ENCODE data around the gene SLC25A15.

SLC25A15 gene

DNA sequence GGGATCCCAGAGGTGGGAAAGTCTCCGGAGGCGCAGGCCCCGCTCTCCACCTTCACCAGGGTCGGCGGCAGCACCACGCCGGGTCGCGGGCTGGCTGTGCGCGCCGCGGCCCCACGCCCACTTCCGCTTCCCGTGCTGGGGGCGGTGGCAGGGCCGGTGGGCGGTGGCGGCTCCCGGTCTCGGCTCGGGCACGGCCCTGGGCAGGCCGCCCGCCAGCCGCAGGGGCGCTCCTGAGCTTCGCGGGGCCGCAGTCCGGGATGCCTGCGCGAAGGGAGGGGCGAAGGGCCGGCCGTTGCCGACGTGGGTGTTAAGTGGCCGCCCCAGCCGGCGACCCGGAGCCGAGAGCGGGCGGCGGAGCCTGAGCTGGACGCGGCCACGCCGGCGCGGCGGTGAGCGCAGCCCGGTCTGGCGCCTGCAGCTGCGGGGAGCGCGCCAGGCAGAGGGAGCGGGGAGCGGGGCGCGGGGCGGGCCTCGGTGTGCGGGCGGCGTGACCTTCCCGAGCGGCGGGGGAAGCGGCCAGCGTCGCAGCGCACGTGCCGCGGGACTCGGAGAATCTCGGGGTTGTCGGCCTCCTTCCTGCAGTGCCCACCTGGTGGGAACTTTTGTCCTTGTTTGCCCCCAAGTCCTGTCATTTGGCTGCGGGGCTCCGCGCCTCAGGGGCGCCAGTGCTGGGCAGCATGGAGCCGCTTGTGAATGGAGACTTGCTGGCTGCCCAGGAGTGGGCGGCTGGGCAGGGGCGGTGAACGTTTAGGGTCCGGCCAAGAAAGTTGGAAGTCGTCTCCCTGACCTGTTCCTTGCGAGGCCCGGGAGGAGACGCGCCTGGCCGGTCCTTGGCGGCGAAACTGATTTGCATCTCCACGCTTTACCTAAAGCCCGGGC is at the start of gene SLC25A15:
SLC25A15 (plus strand) TSS at position 337 of the 879 bp plus-strand sequence. CDS start 3,616 bp downstream, outside the sequence.
- DNase-seq (ENCODE audit: low read depth), result no peak

- DNase-seq (ENCODE audit: low read depth), result no peak
These were observed 40.1 kb upstream of the SLC25A15 start for GRCh38 chr13:40749327-40749726.

- DNase-seq (ENCODE audit: low read depth), result no peak
These were observed 34.2 kb upstream of the SLC25A15 start for GRCh38 chr13:40755082-40755700.

GRCh38 chr13:40756042-40756441 is 33.4 kb upstream of the SLC25A15 start:
- no peak for DNase-seq (ENCODE audit: low read depth)

DNA sequence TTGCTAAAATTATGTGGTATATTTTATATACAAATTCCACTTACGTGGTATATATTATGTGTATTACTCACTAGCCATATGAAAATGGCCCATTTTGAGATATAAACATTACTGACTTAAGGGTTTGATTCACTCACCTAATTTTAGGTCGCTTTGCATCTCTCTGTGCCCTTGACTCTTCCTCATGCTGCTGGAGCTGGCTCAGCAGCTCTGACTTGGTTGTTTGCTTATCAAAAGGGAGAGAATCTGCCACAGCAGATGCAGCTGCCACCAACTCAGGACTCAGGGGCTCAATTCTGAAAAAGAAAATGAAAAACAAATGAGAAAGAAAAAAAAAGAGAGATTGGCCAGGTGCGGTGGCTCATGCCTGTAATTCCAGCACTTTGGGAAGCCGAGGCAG is 30.6 kb upstream of the SLC25A15 start:
- DNase-seq (ENCODE audit: low read depth), result no peak

- no peak for DNase-seq (ENCODE audit: low read depth)
These were observed 26.6 kb upstream of the SLC25A15 start for GRCh38 chr13:40762849-40763248.

GRCh38 chr13:40764587-40765403 is 24.6 kb upstream of the SLC25A15 start:
- no peak for DNase-seq (ENCODE audit: low read depth)

DNA sequence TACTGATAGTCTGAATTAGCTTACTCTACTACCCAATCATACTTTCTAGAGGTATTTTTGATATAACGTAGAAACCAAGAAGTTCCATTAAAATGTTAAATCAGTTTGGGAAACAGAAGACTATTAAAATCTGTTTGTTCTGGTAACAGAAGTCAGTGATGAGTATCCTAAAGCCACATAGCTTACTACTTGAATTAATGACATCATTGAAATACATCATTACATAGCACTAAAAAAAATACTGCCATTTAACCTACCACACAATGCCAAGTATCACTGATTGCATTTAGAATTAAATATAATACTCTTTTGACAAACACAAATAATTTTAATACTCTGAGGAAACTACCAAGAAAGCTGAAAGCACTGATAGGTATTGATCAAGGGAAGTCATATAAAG is 23.8 kb upstream of the SLC25A15 start:
- DNase-seq (ENCODE audit: low read depth), result no peak

- DNase-seq (ENCODE audit: low read depth), result no peak
These were observed 19.4 kb upstream of the SLC25A15 start for GRCh38 chr13:40769970-40770369.

GRCh38 chr13:40770609-40770933 is 18.8 kb upstream of the SLC25A15 start:
- no peak for DNase-seq (ENCODE audit: low read depth)

DNA sequence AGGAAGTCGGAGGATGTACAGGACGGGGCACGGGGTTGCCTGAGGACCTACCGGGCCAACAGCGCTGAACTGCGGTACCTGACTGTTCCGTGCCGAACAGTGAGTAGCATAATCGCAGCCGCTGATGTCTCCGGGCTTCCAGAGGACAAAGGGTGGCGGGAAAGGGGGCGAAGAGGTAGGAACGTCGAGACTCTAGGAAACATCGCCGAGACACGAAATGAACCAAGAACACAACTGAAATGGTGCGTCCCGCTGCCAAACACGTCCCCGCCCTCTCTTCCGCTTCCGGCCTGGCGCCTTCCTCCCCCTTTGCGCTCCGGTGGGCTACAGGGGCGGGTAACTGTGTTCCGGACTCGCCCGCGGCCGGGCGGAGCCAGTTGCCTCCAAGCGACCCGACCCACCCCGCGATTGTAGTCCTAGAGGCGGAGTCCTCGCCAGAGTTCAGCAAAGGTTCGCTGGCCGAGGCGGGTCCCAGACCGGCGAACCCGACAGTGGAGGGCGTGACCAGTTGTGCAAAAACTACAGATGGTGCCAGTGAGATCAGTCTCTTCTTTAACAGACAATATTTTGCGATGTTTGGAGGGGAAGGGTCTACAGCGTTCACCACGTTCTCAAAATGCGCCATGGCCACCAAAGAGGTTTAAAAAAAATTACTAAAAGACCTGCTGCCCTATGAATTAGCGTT is 18.3 kb upstream of the SLC25A15 start, which contains the start of gene MRPS31:
MRPS31 (minus strand) TSS at position 257 of the 685 bp plus-strand sequence; CDS start at position 203, 54 bp downstream.
- DNase-seq (ENCODE audit: low read depth), result peak; percentile 60

- DNase-seq (ENCODE audit: low read depth), result no peak
These were observed 16.5 kb upstream of the SLC25A15 start for GRCh38 chr13:40772765-40773473.

DNA sequence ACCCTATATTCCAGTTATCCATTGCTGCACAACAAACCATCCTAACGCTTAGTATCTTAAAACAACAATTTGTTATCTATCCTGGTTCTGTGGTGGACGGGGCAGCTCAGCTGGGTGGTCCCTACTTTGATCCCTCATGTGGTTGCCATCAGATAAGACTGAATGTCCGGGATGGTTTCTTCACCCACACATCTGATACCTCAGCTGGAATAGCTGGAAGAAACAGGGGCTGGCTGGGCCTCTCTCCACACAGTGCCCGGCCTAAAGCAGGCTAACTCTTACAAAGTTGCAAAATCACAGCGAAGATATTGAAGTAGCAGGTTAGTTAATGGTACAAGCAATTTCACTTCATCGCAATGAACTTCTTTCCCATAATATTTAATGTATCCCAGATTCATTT is 14.7 kb upstream of the SLC25A15 start:
- DNase-seq (ENCODE audit: low read depth), result no peak

DNA sequence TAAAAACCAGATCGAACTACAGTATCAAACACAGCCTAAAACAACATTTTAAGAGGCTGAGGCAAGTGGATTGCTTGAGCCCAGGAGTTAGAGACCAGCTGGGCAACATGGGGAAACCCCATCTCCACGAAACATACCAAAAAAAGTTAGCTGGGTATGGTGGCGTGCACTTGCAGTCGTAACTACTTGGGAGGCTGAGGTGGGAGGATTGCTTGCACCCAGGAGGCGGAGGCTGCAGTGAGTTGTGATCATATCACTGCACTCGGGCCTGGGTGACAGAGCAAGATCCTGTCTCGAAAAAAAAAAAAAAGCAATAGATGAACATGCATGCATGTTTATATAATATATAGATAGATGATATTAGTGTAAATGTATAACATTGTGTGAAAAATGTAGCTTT is 13.2 kb upstream of the SLC25A15 start:
- no peak for DNase-seq (ENCODE audit: low read depth)

DNA sequence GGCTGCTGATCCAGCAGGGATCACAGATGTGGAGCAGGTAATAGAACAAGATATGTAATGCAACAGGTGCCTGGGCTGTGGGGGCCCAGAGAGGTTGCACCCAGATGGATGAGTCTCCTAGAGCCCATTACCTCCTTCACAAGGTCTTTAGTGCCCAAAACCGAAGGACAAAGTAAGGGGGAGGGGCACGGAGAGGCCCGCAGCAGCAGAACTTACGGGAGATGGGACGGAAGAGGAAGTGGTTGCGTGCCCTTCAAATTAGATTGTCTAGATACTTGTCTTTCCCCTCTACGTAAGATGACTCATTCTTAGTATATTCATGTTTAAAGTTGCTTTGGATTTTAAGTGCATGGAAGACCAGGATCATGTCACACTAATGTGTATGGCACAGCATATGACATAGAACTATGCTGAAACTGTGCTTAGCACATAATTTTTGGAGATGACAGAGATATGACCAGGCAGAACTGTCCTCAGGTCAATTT is 12.7 kb upstream of the SLC25A15 start:
- no peak for DNase-seq (ENCODE audit: low read depth)

GRCh38 chr13:40777166-40777808 is 12.1 kb upstream of the SLC25A15 start:
- DNase-seq (ENCODE audit: low read depth), result no peak

- no peak for DNase-seq (ENCODE audit: low read depth)
These were observed 11.6 kb upstream of the SLC25A15 start for GRCh38 chr13:40777809-40778175.

GRCh38 chr13:40779049-40779448 is 10.4 kb upstream of the SLC25A15 start:
- DNase-seq (ENCODE audit: low read depth), result no peak

DNA sequence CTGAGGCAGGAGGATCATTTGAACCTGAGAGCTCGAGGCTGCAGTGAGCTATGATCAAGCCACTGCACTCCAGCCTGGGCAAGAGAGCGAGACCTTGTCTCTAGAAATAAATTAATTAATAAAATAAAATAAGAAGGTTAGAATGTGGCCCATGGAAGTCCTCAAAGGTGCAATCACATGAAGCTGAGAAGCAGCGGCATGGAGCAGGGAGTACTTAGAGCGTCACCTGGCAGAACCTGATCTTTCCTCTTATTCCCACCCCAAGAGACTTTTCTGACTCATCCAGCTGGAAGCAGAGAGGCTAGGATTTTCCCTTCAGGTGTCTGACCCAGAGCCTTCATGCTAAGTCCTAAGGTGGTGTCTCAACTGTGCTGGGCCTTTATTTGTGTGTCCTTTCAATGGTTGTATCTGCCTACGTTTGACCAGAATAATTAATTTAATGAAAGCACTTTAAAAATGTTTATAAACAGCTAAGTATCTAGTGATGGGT is 9.6 kb upstream of the SLC25A15 start:
- no peak for DNase-seq (ENCODE audit: low read depth)

GRCh38 chr13:40780822-40781401 is 8.5 kb upstream of the SLC25A15 start:
- no peak for DNase-seq (ENCODE audit: low read depth)

Measured in HS-27A (cell line).